D341Med (cell line): ENCODE measurements around the gene GALR2.

Experiments
- DNase-seq: peaks from one replicate; pipeline ENCODE4 v3.0.0; 2012; ENCODE audit warnings: low spot score

The GALR2 gene

GRCh38 chr17:76125922-76126321 lies 51.3 kb downstream of the GALR2 start:
- DNase-seq = no peak
